B cell (primary cell): ENCODE results near the gene COL13A1. TPM values are rescaled to one million over a fixed set of nuclear protein-coding genes. Genes with fewer than 3 reads are reported as not detected.

Experiments
- polyA plus RNA-seq: library from polyadenylated mRNA; depleted of rRNA; stranded (reverse); fragments of >200 nt; gene quantifications from 2 replicates; pipeline ENCODE4 v1.2.3, GENCODE V29; 2012
- total RNA-seq, 2 donors: library from RNA; stranded (reverse); fragments of 120-200 nt in 1 of 2; gene quantifications; 1 replicate in 1 of 2; 2 replicates in 1 of 2; pipeline versions ENCODE4 v1.2.3 to v1.2.4, GENCODE V29; 2013 to 2022

COL13A1 gene
- total and polyA plus RNA-seq, 2 donors (not counting 1 experiment from before 2014, with no cell fraction given): not detected

Other genes starting within 250 kb of the COL13A1 start
- not detected in 2 replicates for gene NEUROG3, start 228.5 kb upstream of the COL13A1 start, total RNA-seq
- 0.09 TPM in 1 of 2 replicates, not detected in the other for gene NEUROG3, start 228.5 kb upstream of the COL13A1 start, polyA plus RNA-seq
- gene FAM241B, start 171.7 kb upstream of the COL13A1 start, total RNA-seq: 0.54 and 1.1 TPM in 2 replicates
- gene FAM241B, start 171.7 kb upstream of the COL13A1 start, polyA plus RNA-seq: 0.64 and 2.0 TPM in 2 replicates